BLaER1 (cell line): ENCODE data around the gene MFSD6L.

Experiments
- H3K27ac ChIP-seq: shearing (Covaris generic); formaldehyde crosslinking; 2 replicates; pipeline ENCODE4 v1.8.1; 2022
- H3K27me3 ChIP-seq: shearing (Covaris generic); formaldehyde crosslinking; 2 replicates; pipeline ENCODE4 v1.8.1; 2022
- H3K36me3 ChIP-seq: shearing (Covaris generic); formaldehyde crosslinking; 2 replicates; pipeline ENCODE4 v1.8.1; 2022
- H3K4me1 ChIP-seq: shearing (Covaris generic); formaldehyde crosslinking; 2 replicates; pipeline ENCODE4 v1.8.1; 2022
- H3K4me2 ChIP-seq: shearing (Covaris generic); formaldehyde crosslinking; 2 replicates; pipeline ENCODE4 v1.8.1; 2022
- H3K4me3 ChIP-seq: shearing (Covaris generic); formaldehyde crosslinking; 2 replicates; pipeline ENCODE4 v1.8.1; 2022
- H3K9ac ChIP-seq: shearing (Covaris generic); formaldehyde crosslinking; 2 replicates; pipeline ENCODE4 v1.8.1; 2022
- H3K9me3 ChIP-seq: shearing (Covaris generic); formaldehyde crosslinking; 2 replicates; pipeline ENCODE4 v1.8.1; 2022
- H4K20me1 ChIP-seq: shearing (Covaris generic); formaldehyde crosslinking; 2 replicates; pipeline ENCODE4 v1.8.1; 2022
- Cebpa-rat ChIP-seq: shearing (Covaris generic); IDR thresholded peaks from 2 replicates; pipeline ENCODE4 v1.8.1; 2022

The MFSD6L gene, protein sequence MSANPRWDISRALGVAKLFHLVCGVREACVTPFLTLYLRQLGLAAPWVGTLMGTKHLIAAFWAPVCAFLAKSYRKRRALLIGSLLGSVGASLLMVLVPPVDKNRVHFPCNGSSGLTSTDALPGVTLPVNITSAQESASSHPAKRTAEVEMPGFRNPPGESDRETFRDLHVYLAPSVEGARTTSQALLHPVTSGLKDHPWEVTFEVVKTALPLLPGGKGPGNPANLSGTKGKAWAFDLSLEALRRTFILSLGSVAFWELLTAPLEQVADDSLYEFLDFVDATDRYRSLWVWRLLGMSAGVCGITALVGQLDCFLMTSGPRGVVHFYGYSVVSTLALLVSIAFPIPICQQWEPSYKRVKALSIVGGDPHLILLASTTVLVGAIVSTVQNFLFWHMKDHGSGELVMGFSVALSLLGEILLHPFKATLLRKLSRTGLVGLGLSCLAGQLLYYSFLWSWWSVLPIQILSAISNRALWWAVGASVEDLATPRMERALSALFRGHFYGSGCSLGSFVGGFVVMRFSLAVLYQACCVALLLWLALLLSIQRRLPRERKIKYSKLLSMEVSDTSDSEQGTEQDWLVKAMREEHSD

DNA sequence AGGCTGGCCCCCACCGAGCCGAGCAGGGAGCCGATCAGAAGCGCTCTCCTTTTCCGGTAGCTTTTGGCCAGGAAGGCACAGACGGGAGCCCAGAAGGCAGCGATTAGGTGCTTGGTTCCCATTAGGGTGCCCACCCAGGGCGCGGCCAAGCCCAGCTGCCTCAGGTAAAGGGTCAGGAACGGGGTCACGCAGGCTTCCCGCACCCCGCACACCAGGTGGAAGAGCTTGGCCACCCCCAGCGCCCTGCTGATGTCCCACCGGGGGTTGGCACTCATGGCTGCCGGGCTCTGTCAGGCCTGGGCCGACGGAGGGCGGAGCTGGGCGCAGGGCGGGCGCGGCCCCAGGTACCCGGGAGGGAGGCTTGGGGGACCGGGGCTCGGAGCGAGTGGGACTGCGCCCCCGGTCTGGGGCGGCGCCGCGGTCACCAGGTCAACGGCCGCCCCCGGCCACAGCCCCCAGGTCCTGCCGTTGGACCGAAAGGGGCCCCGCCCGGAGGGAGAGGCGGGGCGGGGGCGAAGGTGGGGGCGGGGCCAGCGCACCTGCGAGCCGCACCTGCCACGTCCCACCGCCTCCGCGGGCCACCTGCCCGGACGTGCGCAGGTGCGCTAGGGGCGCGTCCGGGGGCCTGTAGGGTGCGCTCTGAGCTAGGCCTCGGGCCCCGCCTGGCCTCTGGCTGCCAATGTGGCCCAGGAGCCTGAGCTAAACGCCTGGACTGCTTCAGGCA, at the start of gene MFSD6L:
Gene MFSD6L (minus strand): TSS at position 520 of the 724 bp plus-strand sequence. CDS start 245 bp downstream, at position 275.
- Histone ChIP-seq H3K4me3 (no peak within 1 kb of the TSS), H3K9me3 (no peaks in the 10 kb centered on the region), H3K27me3 (no peaks in the 10 kb centered on the region), H3K9ac (no peak within 1 kb of the TSS), H3K27ac (no peak within 1 kb of the TSS), H3K4me2 (no peak within 1 kb of the TSS), H3K4me1 (peaks cover 9% of the 10 kb centered on the region; the same call in 1 of the 2 replicates), H3K36me3 (peaks cover 3% of the 10 kb centered on the region; the same call in 1 of the 2 replicates), H4K20me1 (no peaks in the 10 kb centered on the region)
- no peak for TF ChIP-seq Cebpa-rat

DNA sequence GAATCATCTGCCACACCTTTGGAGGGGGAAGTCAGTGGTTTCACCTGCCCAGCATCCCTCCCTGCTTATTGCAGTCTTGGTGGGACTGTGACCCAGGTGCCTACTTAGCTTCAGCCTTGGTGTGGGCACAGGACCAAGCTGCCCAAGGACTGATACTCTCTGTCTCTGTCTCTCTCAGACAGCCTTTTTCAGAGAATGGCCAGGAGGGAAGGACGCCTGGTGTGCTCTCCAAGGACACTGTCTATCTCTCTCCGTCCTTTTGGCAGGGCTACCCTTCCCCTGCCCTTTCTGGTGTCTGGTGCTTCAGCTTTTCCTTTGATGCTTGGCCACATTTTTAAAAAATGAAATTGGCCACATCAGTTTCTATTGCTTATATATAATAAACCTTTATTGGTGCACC, 48.7 kb upstream of the MFSD6L start:
- Histone ChIP-seq H3K9me3 (peaks cover 11% of the 10 kb centered on the region), H3K36me3 (peaks cover 35% of the 10 kb centered on the region), H3K4me3 (no peak overlapping the region), H3K9ac (no peak overlapping the region), H3K27ac (no peak overlapping the region), H4K20me1 (no peaks in the 10 kb centered on the region), H3K4me2 (no peak overlapping the region), H3K4me1 (peaks cover 20% of the 10 kb centered on the region), H3K27me3 (no peaks in the 10 kb centered on the region)
- TF ChIP-seq Cebpa-rat, result no peak

DNA sequence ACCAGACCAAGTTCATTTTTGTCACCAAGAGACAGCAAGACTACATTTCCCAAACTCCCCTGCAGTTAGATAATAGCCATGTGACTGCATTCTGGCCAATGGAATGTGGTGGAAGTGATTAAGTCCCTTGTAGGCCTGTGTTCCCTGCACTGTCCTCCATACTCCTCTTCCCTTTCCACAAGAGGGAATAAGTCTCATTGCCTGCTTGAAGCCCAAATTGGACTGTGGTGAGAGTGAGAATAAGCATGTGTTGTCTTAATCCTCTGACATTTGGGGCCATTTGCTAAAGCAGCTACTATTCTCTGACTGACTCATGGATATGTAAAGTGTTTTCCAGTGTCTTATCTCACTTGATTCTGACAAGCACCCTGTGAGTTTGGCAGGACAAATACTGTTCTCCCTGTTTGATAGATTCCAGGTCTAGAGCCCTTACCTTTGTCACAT, 47.6 kb upstream of the MFSD6L start:
- Histone ChIP-seq H3K27ac (no peak overlapping the region), H3K4me1 (peaks cover 31% of the 10 kb centered on the region), H3K36me3 (peaks cover 35% of the 10 kb centered on the region), H3K27me3 (no peaks in the 10 kb centered on the region), H4K20me1 (no peaks in the 10 kb centered on the region), H3K4me3 (no peak overlapping the region), H3K9me3 (peaks cover 11% of the 10 kb centered on the region), H3K4me2 (no peak overlapping the region), H3K9ac (no peak overlapping the region)
- no peak for TF ChIP-seq Cebpa-rat

DNA sequence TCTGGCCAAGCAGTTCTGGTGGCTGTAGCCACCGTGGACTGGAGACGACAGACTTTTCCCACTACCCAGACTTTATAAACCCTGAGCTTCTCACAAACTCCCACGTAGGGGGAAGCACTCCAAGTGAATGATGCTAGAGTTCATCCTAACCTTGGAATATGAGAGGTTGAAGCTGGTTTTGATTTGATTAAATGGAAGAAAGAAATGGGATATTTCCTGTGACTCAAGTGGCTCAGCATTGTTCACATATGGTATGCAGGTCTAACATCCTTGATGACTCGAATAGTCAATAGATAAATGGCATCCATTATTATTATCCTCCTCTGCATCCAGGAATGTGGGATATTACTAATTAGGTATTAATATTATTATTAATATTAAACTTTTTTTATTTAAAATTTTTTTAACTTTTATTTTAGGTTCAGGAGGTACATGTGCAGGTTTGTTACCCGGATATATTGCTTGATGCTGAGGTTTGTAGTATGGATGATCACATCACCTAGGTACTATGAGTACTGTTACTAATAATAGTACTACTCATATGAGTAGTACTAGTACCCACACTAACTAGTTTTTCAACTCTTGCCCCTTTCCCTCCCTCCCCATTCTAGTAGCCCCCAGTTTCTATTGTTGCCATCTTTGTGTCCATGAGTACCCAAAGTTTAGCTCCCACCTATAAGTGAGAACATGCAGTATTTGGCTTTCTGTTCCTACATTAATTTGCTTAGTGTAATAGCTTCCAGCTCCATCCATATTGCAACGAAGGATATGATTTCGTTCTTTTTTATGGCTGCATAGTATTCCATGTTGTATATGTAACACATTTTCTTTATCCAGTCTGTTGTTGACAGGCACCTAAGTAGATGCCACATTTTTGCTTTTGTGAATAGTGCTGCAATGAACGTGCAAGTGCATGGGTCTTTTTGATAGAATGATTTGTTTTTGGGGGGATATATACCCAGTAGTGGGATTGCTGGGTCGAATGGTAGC, 45.4 kb upstream of the MFSD6L start:
- Histone ChIP-seq H4K20me1 (no peaks in the 10 kb centered on the region), H3K4me1 (peaks cover 36% of the 10 kb centered on the region), H3K4me2 (peak overlapping the region; percentile 59), H3K4me3 (no peak overlapping the region), H3K9me3 (peaks cover 11% of the 10 kb centered on the region), H3K9ac (no peak overlapping the region), H3K27ac (peak overlapping the region; percentile 44; the same call in 1 of the 2 replicates), H3K36me3 (peaks cover 33% of the 10 kb centered on the region), H3K27me3 (no peaks in the 10 kb centered on the region)
- TF ChIP-seq Cebpa-rat, result no peak

DNA sequence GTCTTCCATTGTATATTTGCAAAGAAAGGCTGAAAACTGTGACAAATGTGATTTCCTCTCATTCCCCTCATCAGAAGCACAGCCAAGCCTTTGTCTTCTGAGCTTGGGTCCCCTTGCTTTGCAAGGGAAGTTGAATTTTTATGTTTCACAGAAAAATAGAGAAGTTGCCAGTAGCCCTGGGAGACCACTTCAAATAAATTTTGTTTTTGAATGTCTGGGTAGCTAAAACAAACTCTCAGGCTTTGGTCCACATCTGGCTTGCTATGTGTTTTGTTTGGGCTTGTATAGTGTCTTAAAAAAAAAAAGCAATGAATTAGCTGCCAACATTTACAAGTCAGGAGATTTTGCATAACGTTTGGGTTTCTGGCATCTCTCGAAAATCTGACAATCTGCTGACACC, 44.2 kb upstream of the MFSD6L start:
- no peak for TF ChIP-seq Cebpa-rat
- Histone ChIP-seq H4K20me1 (no peaks in the 10 kb centered on the region), H3K4me1 (peaks cover 39% of the 10 kb centered on the region), H3K4me3 (no peak overlapping the region), H3K36me3 (peaks cover 23% of the 10 kb centered on the region), H3K4me2 (peak overlapping the region; percentile 59), H3K27ac (peak overlapping the region; percentile 44; the same call in 1 of the 2 replicates), H3K9ac (0 out of 2 replicates have a peak overlapping the region, but pooled peaks have one; percentile 4), H3K9me3 (peaks cover 11% of the 10 kb centered on the region), H3K27me3 (no peaks in the 10 kb centered on the region)

DNA sequence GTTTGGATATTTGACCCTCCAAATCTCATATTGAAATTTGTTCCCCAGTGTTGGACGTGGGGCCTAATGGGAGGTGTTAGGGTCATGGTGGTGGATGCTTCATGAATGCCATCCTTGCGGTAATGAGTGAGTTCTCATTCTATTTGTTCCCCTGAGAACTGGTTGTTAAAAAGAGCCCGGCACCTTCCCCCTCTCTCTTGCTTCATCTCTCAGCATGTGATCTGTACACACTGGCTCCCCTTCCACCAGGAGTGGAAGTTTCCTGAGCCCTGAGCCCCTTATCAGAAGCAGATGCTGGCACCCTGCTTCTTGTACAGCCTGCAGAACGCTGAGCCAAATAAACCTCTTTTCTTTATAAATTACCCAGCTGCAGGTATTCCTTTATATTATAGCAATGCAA, 42.7 kb upstream of the MFSD6L start:
- no peak overlapping the region for H3K4me3 ChIP-seq
- H3K4me2 ChIP-seq, result peak overlapping the region; percentile 59
- peaks cover 11% of the 10 kb centered on the region for H3K9me3 ChIP-seq
- no peak overlapping the region for H3K9ac ChIP-seq
- H3K4me1 ChIP-seq, result peaks cover 39% of the 10 kb centered on the region
- no peak overlapping the region for H3K27ac ChIP-seq
- H4K20me1 ChIP-seq, result no peaks in the 10 kb centered on the region
- H3K27me3 ChIP-seq, result no peaks in the 10 kb centered on the region
- peaks cover 12% of the 10 kb centered on the region for H3K36me3 ChIP-seq
- TF ChIP-seq Cebpa-rat, result no peak

DNA sequence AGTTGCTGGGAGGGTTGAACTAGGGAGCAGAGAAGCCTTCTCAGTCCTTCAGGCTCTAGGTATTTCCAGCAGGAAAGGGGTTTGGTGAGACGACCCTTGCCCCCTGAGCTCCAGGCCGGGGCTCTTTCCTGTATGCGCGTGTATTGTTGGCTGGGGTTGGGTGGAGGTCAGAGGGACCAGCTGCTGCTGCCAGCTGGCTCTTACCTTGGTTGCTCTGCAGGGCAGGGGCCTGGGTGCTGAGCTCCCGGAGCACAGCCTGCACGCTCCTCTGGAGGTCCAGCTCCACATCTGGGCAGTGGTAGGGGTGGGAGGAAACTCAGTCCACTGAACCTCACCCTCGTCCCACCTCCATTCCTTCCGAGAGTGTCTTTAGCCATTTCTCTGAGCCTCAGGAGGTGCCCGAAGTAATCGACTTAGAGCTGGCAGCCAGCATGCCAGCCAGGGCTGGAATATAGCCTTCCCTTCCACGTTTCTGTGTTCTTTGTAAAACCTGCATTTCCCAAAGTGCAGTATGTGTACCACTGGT, 40.3 kb upstream of the MFSD6L start:
- no peak for TF ChIP-seq Cebpa-rat
- H3K9me3 ChIP-seq, result no peaks in the 10 kb centered on the region
- no peaks in the 10 kb centered on the region for H3K27me3 ChIP-seq
- no peak overlapping the region for H3K9ac ChIP-seq
- H3K4me3 ChIP-seq, result no peak overlapping the region
- no peak overlapping the region for H3K27ac ChIP-seq
- peaks cover 34% of the 10 kb centered on the region for H3K4me1 ChIP-seq
- no peak overlapping the region for H3K4me2 ChIP-seq
- no peaks in the 10 kb centered on the region for H4K20me1 ChIP-seq
- H3K36me3 ChIP-seq, result peaks cover 18% of the 10 kb centered on the region; the same call in 1 of the 2 replicates

DNA sequence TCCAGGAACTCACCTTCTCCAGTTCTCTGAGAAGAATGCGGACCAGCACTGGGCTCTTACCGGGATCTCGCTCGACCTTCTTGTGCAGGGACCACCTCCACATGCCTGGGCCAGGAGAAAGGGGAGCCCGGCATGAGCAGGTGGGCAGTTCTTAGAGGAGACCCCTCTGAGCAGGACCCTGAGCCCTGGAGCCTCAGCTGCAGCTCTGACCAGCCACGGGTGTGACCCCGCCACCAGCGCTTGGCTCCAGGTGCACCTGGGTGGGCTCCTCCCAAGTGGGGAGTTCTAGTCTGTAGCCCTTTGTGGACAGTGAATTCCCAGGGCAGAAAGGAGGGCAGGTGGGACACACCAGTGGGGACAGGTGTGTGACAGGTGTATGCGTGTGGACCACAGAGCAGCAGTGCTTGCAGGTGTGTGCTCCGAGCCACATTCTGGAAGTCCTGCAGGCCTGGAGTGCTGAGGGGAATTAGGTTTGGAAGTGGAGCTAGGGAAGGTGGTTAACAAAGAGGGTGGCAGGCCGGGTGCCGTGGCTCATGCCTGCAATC, 39.5 kb upstream of the MFSD6L start:
- no peak for TF ChIP-seq Cebpa-rat
- Histone ChIP-seq H3K27ac (no peak overlapping the region), H3K9ac (no peak overlapping the region), H3K4me2 (no peak overlapping the region), H3K4me1 (peaks cover 26% of the 10 kb centered on the region), H3K9me3 (no peaks in the 10 kb centered on the region), H3K27me3 (no peaks in the 10 kb centered on the region), H4K20me1 (no peaks in the 10 kb centered on the region), H3K4me3 (no peak overlapping the region), H3K36me3 (peaks cover 18% of the 10 kb centered on the region; the same call in 1 of the 2 replicates)
